ENCODE measurements around the gene TMC2.

TMC2 gene

GRCh38 chr20:2585811-2586210, 49.4 kb downstream of the TMC2 start:
- no peak for DNase-seq (ENCODE audit: low spot score)

GRCh38 chr20:2593756-2594155, 57.4 kb downstream of the TMC2 start:
- DNase-seq (ENCODE audit: low spot score): no peak

- no peak for DNase-seq (ENCODE audit: low spot score)
Observed at GRCh38 chr20:2595076-2595475, 58.7 kb downstream of the TMC2 start.

- DNase-seq (ENCODE audit: low spot score): no peak
Observed at GRCh38 chr20:2596673-2597279, 60.4 kb downstream of the TMC2 start.

GRCh38 chr20:2599288-2600006, 63.1 kb downstream of the TMC2 start:
- DNase-seq (ENCODE audit: low spot score): no peak

GRCh38 chr20:2602046-2602735, 65.8 kb downstream of the TMC2 start:
- no peak for DNase-seq (ENCODE audit: low spot score)

- no peak for DNase-seq (ENCODE audit: low spot score)
Observed at GRCh38 chr20:2602746-2603145, 66.4 kb downstream of the TMC2 start.

- DNase-seq (ENCODE audit: low spot score): no peak
Observed at GRCh38 chr20:2603816-2604505, 67.6 kb downstream of the TMC2 start.

- DNase-seq (ENCODE audit: low spot score): no peak
Observed at GRCh38 chr20:2604506-2604835, 68.1 kb downstream of the TMC2 start.

GRCh38 chr20:2606507-2607006, 70.2 kb downstream of the TMC2 start:
- no peak for DNase-seq (ENCODE audit: low spot score)

GRCh38 chr20:2610326-2610725, 74.0 kb downstream of the TMC2 start:
- DNase-seq (ENCODE audit: low spot score): no peak

GRCh38 chr20:2610941-2611720, 74.8 kb downstream of the TMC2 start:
- DNase-seq (ENCODE audit: low spot score): no peak

- DNase-seq (ENCODE audit: low spot score): no peak
Observed at GRCh38 chr20:2612073-2612472, 75.7 kb downstream of the TMC2 start.

GRCh38 chr20:2616634-2617033, 80.3 kb downstream of the TMC2 start:
- no peak for DNase-seq (ENCODE audit: low spot score)

GRCh38 chr20:2617099-2617714, 80.8 kb downstream of the TMC2 start:
- no peak for DNase-seq (ENCODE audit: low spot score)

GRCh38 chr20:2618815-2619214, 82.4 kb downstream of the TMC2 start:
- no peak for DNase-seq (ENCODE audit: low spot score)

GRCh38 chr20:2619337-2619736, 83.0 kb downstream of the TMC2 start:
- no peak for DNase-seq (ENCODE audit: low spot score)

GRCh38 chr20:2619961-2620595, 83.7 kb downstream of the TMC2 start:
- no peak for DNase-seq (ENCODE audit: low spot score)

GRCh38 chr20:2624190-2624589, 87.8 kb downstream of the TMC2 start:
- no peak for DNase-seq (ENCODE audit: low spot score)

GRCh38 chr20:2625062-2625461, 88.7 kb downstream of the TMC2 start:
- no peak for DNase-seq (ENCODE audit: low spot score)
